DOHH2 (cell line): ENCODE results near the gene RPUSD1.

Experiments used
- EZH2phosphoT487 ChIP-seq: fragments of 200-600 bp; sonication (generic); IDR thresholded peaks from 2 replicates; pipeline ENCODE4 v1.6.1; 2017; ENCODE audit warnings: borderline replicate concordance, mild to moderate bottlenecking, antibody characterized with exemption, low read length, moderate library complexity, mixed read lengths
- TF ChIP-seq, protein P1 (sequence below): fragments of 200-600 bp; sonication (generic); IDR thresholded peaks from one replicate; pipeline ENCODE4 v1.5.1; 2014; ENCODE audit warnings: antibody characterized with exemption, mild to moderate bottlenecking, low read depth, low read length; ENCODE audit not compliant: poor library complexity, severe bottlenecking

DNA sequence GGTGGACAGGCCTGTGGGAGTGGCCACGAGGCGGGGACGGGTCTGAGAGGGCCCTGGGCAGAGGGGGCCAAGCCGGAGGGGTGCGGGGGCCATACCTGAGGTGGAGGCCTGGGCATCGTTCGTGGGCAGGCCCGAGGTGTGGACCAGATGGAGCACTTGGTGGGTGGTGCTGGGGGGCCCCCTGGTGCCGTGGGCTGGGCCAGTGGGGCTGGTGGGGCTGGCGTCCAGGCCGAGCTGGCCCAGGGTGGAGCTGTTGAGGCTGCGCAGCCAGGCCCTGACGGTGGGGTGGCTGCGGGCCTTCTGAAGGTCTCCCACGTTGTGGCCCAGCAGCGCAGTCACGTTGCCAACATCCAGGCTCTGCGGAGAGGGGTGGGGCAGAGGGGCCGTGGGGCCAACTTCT, 18.2 kb downstream of the RPUSD1 start:
- TF ChIP-seq, protein P1, sequence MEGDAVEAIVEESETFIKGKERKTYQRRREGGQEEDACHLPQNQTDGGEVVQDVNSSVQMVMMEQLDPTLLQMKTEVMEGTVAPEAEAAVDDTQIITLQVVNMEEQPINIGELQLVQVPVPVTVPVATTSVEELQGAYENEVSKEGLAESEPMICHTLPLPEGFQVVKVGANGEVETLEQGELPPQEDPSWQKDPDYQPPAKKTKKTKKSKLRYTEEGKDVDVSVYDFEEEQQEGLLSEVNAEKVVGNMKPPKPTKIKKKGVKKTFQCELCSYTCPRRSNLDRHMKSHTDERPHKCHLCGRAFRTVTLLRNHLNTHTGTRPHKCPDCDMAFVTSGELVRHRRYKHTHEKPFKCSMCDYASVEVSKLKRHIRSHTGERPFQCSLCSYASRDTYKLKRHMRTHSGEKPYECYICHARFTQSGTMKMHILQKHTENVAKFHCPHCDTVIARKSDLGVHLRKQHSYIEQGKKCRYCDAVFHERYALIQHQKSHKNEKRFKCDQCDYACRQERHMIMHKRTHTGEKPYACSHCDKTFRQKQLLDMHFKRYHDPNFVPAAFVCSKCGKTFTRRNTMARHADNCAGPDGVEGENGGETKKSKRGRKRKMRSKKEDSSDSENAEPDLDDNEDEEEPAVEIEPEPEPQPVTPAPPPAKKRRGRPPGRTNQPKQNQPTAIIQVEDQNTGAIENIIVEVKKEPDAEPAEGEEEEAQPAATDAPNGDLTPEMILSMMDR: no peak
- TF ChIP-seq EZH2phosphoT487: no peak
